K562 (cell line): ENCODE measurements around the gene LZTS2. TPM values are rescaled to one million over a fixed set of nuclear protein-coding genes. Genes with fewer than 3 reads are reported as not detected.
"Not testable (repeated sequence)": the region's sequence is repeated elsewhere in the genome, so short reads cannot be mapped to it uniquely, and the experiment has no call there.

ENCODE experiments used
- ARID1B ChIP-seq: fragments of 450-650 bp; IDR thresholded peaks from 2 replicates; pipeline ENCODE4 v1.6.1; 2016; ENCODE audit warnings: antibody characterized with exemption, mild to moderate bottlenecking, inconsistent platforms
- CBFA2T2 ChIP-seq: fragments of 450-650 bp; conservative IDR thresholded peaks from 2 replicates; pipeline ENCODE4 v1.6.1; 2017; ENCODE audit warnings: mild to moderate bottlenecking
- CBFA2T3 ChIP-seq: fragments of 450-650 bp; IDR thresholded peaks from 2 replicates; pipeline ENCODE4 v1.6.1; 2017
- CTBP1 ChIP-seq: fragments of 450-650 bp; IDR thresholded peaks from 2 replicates; pipeline ENCODE4 v1.6.1; 2016; ENCODE audit warnings: borderline replicate concordance
- DMBX1 ChIP-seq: fragments of 250-450 bp; sonication (Bioruptor Pico); IDR thresholded peaks from 2 replicates; pipeline ENCODE4 v1.8.0; 2022; ENCODE audit warnings: inconsistent platforms, mild to moderate bottlenecking, moderate library complexity, borderline replicate concordance
- KDM1A ChIP-seq, 2 experiments: fragments of 450-650 bp; IDR thresholded peaks; 2 replicates each; pipeline ENCODE4 v1.6.1; 2016; ENCODE audit warnings: mild to moderate bottlenecking in 2 of 2
- KLF6 ChIP-seq: fragments of 250-450 bp; sonication (Bioruptor Pico); IDR thresholded peaks from 2 replicates; pipeline ENCODE4 v1.4.0; 2020; ENCODE audit warnings: mild to moderate bottlenecking, moderate library complexity, borderline replicate concordance
- MEF2D ChIP-seq: conservative IDR thresholded peaks from 2 replicates; pipeline ENCODE4 v1.6.1; 2016; ENCODE audit warnings: low read depth, missing genetic modification characterization, missing compliant biosample characterization
- PTRF ChIP-seq: fragments of 450-650 bp; IDR thresholded peaks from 2 replicates; pipeline ENCODE4 v1.6.1; 2016; ENCODE audit warnings: mild to moderate bottlenecking, missing genetic modification characterization, missing compliant biosample characterization
- SMAD3 ChIP-seq: fragments of 450-650 bp; formaldehyde crosslinking; conservative IDR thresholded peaks from 2 replicates; pipeline ENCODE4 v1.4.0; 2020; ENCODE audit warnings: mild to moderate bottlenecking
- TAL1 ChIP-seq: fragments of 450-650 bp; IDR thresholded peaks from 2 replicates; pipeline ENCODE4 v1.6.1; 2016; ENCODE audit warnings: mild to moderate bottlenecking
- TCF3 ChIP-seq: sonication (generic); formaldehyde crosslinking; IDR thresholded peaks from 2 replicates; pipeline ENCODE4 v1.4.0; 2020; ENCODE audit warnings: mild to moderate bottlenecking, missing genetic modification reagents
- TEAD1 ChIP-seq, 2 experiments: fragments of 450-650 bp in 1 of 2; sonication (generic) in 1 of 2; formaldehyde crosslinking; IDR thresholded peaks; 2 replicates each; pipeline versions ENCODE4 v1.4.0 to v1.8.0; 2020 to 2022; ENCODE audit warnings: mild to moderate bottlenecking in 2 of 2, missing genetic modification reagents in 1 of 2
- ZBTB7A ChIP-seq: IDR thresholded peaks from 2 replicates; pipeline ENCODE4 v1.6.1; 2011; ENCODE audit warnings: low read depth, mild to moderate bottlenecking, low read length, moderate library complexity, borderline replicate concordance; ENCODE audit not compliant: control insufficient read depth
- ZNF583 ChIP-seq: fragments of 250-450 bp; sonication (Bioruptor Pico); IDR thresholded peaks from 2 replicates; pipeline ENCODE4 v1.4.0; 2020
- ZNF740 ChIP-seq, 3 experiments: fragments of 200-800 bp in 1 of 3; sonication (Bioruptor generic) in 1 of 3; sonication (generic) in 1 of 3; formaldehyde crosslinking in 1 of 3; IDR thresholded peaks; 2 replicates each; pipeline versions ENCODE4 v1.6.1 to v1.8.0; 2016 to 2022; ENCODE audit warnings: mild to moderate bottlenecking in 2 of 3, missing compliant biosample characterization in 2 of 3, missing genetic modification characterization in 2 of 3, missing genetic modification reagents in 1 of 3
- ZNF79 ChIP-seq: fragments of 250-450 bp; sonication (Bioruptor Pico); IDR thresholded peaks from 2 replicates; pipeline ENCODE4 v1.4.0; 2020; ENCODE audit warnings: low read depth, mild to moderate bottlenecking, moderate library complexity
- polyA plus RNA-seq, 8 experiments: library from polyadenylated mRNA; depleted of rRNA in 4 of 8; stranded (reverse) in 5 of 8; unstranded in 3 of 8; fragments of >200 nt; fragmentation: Nextera tagmentation in 2 of 8; fragmentation: Illumina TruSeq in 1 of 8; extraction: Ambion mirVana in 2 of 8; extraction: Trizol in 1 of 8; gene quantifications; 2 replicates each; pipeline versions ENCODE4 v1.2.1 to v1.2.3, GENCODE V29; 2011 to 2014; ENCODE audit warnings: inconsistent platforms in 1 of 8, missing spikeins in 1 of 8
- total RNA-seq, 7 experiments: library from RNA; depleted of rRNA in 6 of 7; stranded (reverse); fragments of >200 nt in 6 of 7; fragmentation: Illumina TruSeq in 2 of 7; extraction: Trizol in 2 of 7; gene quantifications; 2 replicates each; pipeline versions ENCODE4 v1.2.1 to v1.2.3, GENCODE V29; 2011 to 2021; ENCODE audit warnings: low replicate concordance in 1 of 7

Gene LZTS2
- total and polyA plus RNA-seq, 9 of the 15 experiments (the other 6 are each of a cell fraction or from before 2014, with no cell fraction given) = 0.23 to 42.5 (median 14.7) TPM

GRCh38 chr10:101034404-101034803 lies 34.8 kb downstream of the LZTS2 start (continued):
- not testable (repeated sequence) for TF ChIP-seq ZNF740 (CRISPR knock-in tag; IDR thresholded peaks at IDR 0.05)
- TF ChIP-seq ZNF740 (tag; IDR thresholded peaks at IDR 0.05) (peak in 1 of 2 experiments; percentile 56; a peak in 1 of 4 replicates), TEAD1 (CRISPR knock-in tag; IDR thresholded peaks at IDR 0.05) (0 out of 4 replicates have a peak, but pooled peaks of 1 of the 2 experiments have one; percentile 18), CBFA2T2 (peak; percentile 40), KLF6 (CRISPR knock-in tag) (peak; percentile 76; the same call in 1 of the 2 replicates), MEF2D (0 out of 2 replicates have a peak, but pooled peaks have one; percentile 47), TCF3 (CRISPR knock-in tag) (peak; percentile 34; the same call in 1 of the 2 replicates), ZNF79 (CRISPR knock-in tag) (peak; percentile 54; the same call in 1 of the 2 replicates), PTRF (tag) (0 out of 2 replicates have a peak, but pooled peaks have one; percentile 47), CBFA2T3 (peak; percentile 74), ARID1B (peak; percentile 57; the same call in 1 of the 2 replicates), KDM1A (IDR thresholded peaks at IDR 0.05) (peak in 1 of 2 experiments; percentile 29; a peak in 1 of 4 replicates), ZNF583 (CRISPR knock-in tag) (0 out of 2 replicates have a peak, but pooled peaks have one; percentile 43), DMBX1 (CRISPR knock-in tag) (peak; percentile 68), CTBP1 (peak; percentile 16; the same call in 1 of the 2 replicates), TAL1 (peak; percentile 25; the same call in 1 of the 2 replicates), ZBTB7A (peak; percentile 38; the same call in 1 of the 2 replicates), SMAD3 (CRISPR knock-in tag) (0 out of 2 replicates have a peak, but pooled peaks have one; percentile 55)
- TF ChIP-seq, all 486 proteins: peak for 23; not testable (repeated sequence) for 463
